CD14-positive monocyte (primary cell): ENCODE data around the gene PLOD1. TPM values are rescaled to one million over a fixed set of nuclear protein-coding genes. Genes with fewer than 3 reads are reported as not detected.

Source experiments
- DNase-seq, 3 donors: peaks; one replicate each; pipeline ENCODE4 v3.0.0-alpha.2; 2011 to 2022
- H2AFZ ChIP-seq: 2 replicates; pipeline ENCODE4 v1.6.0; 2012; ENCODE audit warnings: mild to moderate bottlenecking, low read depth, low read length, inconsistent platforms; ENCODE audit not compliant: insufficient read depth, poor library complexity, severe bottlenecking
- H3K27ac ChIP-seq, 2 donors: 1 replicate in 1 of 2; 2 replicates in 1 of 2; pipeline ENCODE4 v1.5.1; 2012 to 2013; ENCODE audit warnings: low read length in 2 of 2, control low read depth in 1 of 2, inconsistent platforms in 1 of 2, low read depth in 1 of 2, mild to moderate bottlenecking in 1 of 2
- H3K27me3 ChIP-seq, 2 donors: one replicate each; pipeline versions ENCODE4 v1.6.0 to v1.6.1; 2011 to 2013; ENCODE audit warnings: low read length in 2 of 2; ENCODE audit not compliant: control insufficient read depth in 2 of 2, insufficient read depth in 2 of 2
- H3K36me3 ChIP-seq, 2 donors: replicated peaks in 1 of 2; 1 replicate in 1 of 2; 2 replicates in 1 of 2; pipeline versions ENCODE4 v1.5.1 to v1.6.1; 2012 to 2013; ENCODE audit warnings: low read length in 2 of 2, control low read depth in 1 of 2, inconsistent platforms in 1 of 2, mild to moderate bottlenecking in 1 of 2; ENCODE audit not compliant: insufficient read depth in 2 of 2, control insufficient read depth in 1 of 2
- H3K4me1 ChIP-seq, 2 donors: 1 replicate in 1 of 2; 2 replicates in 1 of 2; pipeline versions ENCODE4 v1.5.1 to v1.6.1; 2012 to 2013; ENCODE audit warnings: low read length in 2 of 2, control low read depth in 1 of 2, inconsistent platforms in 1 of 2, mild to moderate bottlenecking in 1 of 2, moderate library complexity in 1 of 2; ENCODE audit not compliant: insufficient read depth in 2 of 2, control insufficient read depth in 1 of 2
- H3K4me2 ChIP-seq: replicated peaks from 2 replicates; pipeline ENCODE3; 2012; ENCODE audit warnings: low read length, moderate library complexity, mild to moderate bottlenecking; ENCODE audit not compliant: poor library complexity, severe bottlenecking; ENCODE audit errors: extremely low read depth
- H3K4me3 ChIP-seq, 3 experiments: fragments of 200-600 bp in 1 of 3; sonication (generic) in 1 of 3; replicated peaks in 1 of 3; 1 replicate in 2 of 3; 2 replicates in 1 of 3; pipeline ENCODE4 v1.5.1; 2011 to 2013; ENCODE audit warnings: low read length in 3 of 3, mild to moderate bottlenecking in 3 of 3, control low read depth in 2 of 3, low read depth in 2 of 3, inconsistent platforms in 1 of 3, moderate library complexity in 1 of 3
- H3K79me2 ChIP-seq: 2 replicates; pipeline ENCODE4 v1.6.0; 2012; ENCODE audit warnings: mild to moderate bottlenecking, control low read depth, inconsistent platforms, low read length, moderate library complexity; ENCODE audit not compliant: insufficient read depth
- H3K9ac ChIP-seq: 2 replicates; pipeline ENCODE4 v1.6.0; 2017; ENCODE audit warnings: low read length, mild to moderate bottlenecking; ENCODE audit not compliant: insufficient read depth, poor library complexity, severe bottlenecking
- H3K9me3 ChIP-seq, 2 donors: replicated peaks in 1 of 2; 1 replicate in 1 of 2; 2 replicates in 1 of 2; pipeline versions ENCODE4 v1.5.1 to v1.6.1; 2012 to 2013; ENCODE audit warnings: low read length in 2 of 2, control low read depth in 1 of 2; ENCODE audit not compliant: control insufficient read depth in 1 of 2, insufficient read depth in 1 of 2
- H4K20me1 ChIP-seq: 2 replicates; pipeline ENCODE4 v1.6.0; 2012; ENCODE audit warnings: mild to moderate bottlenecking, low read length, control low read depth, moderate library complexity; ENCODE audit not compliant: insufficient read depth
- H3K27ac Mint-ChIP-seq, 7 donors: one replicate each; pipeline ENCODE4 v1.8.0; 2020; ENCODE audit warnings: mild to moderate bottlenecking in 7 of 7, mixed read lengths in 7 of 7, moderate library complexity in 6 of 7, inconsistent platforms in 2 of 7
- H3K27me3 Mint-ChIP-seq, 3 donors: one replicate each; pipeline ENCODE4 v1.8.0; 2021 to 2022; ENCODE audit warnings: low read depth in 3 of 3, mild to moderate bottlenecking in 3 of 3, mixed read lengths in 3 of 3, moderate library complexity in 3 of 3, inconsistent platforms in 1 of 3
- H3K36me3 Mint-ChIP-seq, 2 donors: one replicate each; pipeline ENCODE4 v1.8.0; 2020; ENCODE audit warnings: mixed read lengths in 2 of 2, inconsistent platforms in 1 of 2, mild to moderate bottlenecking in 1 of 2
- H3K4me1 Mint-ChIP-seq: one replicate; pipeline ENCODE4 v1.8.0; 2020; ENCODE audit warnings: mild to moderate bottlenecking, mixed read lengths
- H3K4me3 Mint-ChIP-seq, 2 donors: one replicate each; pipeline ENCODE4 v1.8.0; 2020; ENCODE audit warnings: mild to moderate bottlenecking in 2 of 2, mixed read lengths in 2 of 2, moderate library complexity in 1 of 2
- H3K9me3 Mint-ChIP-seq, 7 donors: one replicate each; pipeline ENCODE4 v1.8.0; 2020 to 2022; ENCODE audit warnings: mixed read lengths in 7 of 7, mild to moderate bottlenecking in 6 of 7, moderate library complexity in 6 of 7, inconsistent platforms in 2 of 7
- CTCF ChIP-seq: fragments of 200-600 bp; IDR thresholded peaks from one replicate; pipeline ENCODE4 v1.8.0; 2022; ENCODE audit warnings: antibody characterized with exemption, mild to moderate bottlenecking
- WGBS: methylation state at CpG from one replicate; pipeline ENCODE4 v1.1.5; 2013; ENCODE audit warnings: missing lambda C conversion rate; ENCODE audit not compliant: insufficient coverage; 5-methylcytosine and 5-hydroxymethylcytosine counted together
- intact Hi-C, 2 donors: fragments of 100-400 bp; cut with micrococcal nuclease; formaldehyde crosslinking; loops; one replicate each; pipeline versions ENCODE4 v1.15.0 to v1.15.1; 2023
- polyA plus RNA-seq, 3 donors: library from polyadenylated mRNA; depleted of rRNA in 1 of 3; unstranded in 2 of 3; stranded (reverse) in 1 of 3; fragments of 300-500 nt in 2 of 3; fragments of >200 nt in 1 of 3; fragmentation: Illumina TruSeq in 2 of 3; gene quantifications; 1 replicate in 2 of 3; 2 replicates in 1 of 3; pipeline ENCODE4 v1.2.3, GENCODE V29; 2012 to 2021

Gene PLOD1
- polyA plus RNA-seq, 3 donors: 44.5 to 53.4 (median 53.1) TPM

DNA sequence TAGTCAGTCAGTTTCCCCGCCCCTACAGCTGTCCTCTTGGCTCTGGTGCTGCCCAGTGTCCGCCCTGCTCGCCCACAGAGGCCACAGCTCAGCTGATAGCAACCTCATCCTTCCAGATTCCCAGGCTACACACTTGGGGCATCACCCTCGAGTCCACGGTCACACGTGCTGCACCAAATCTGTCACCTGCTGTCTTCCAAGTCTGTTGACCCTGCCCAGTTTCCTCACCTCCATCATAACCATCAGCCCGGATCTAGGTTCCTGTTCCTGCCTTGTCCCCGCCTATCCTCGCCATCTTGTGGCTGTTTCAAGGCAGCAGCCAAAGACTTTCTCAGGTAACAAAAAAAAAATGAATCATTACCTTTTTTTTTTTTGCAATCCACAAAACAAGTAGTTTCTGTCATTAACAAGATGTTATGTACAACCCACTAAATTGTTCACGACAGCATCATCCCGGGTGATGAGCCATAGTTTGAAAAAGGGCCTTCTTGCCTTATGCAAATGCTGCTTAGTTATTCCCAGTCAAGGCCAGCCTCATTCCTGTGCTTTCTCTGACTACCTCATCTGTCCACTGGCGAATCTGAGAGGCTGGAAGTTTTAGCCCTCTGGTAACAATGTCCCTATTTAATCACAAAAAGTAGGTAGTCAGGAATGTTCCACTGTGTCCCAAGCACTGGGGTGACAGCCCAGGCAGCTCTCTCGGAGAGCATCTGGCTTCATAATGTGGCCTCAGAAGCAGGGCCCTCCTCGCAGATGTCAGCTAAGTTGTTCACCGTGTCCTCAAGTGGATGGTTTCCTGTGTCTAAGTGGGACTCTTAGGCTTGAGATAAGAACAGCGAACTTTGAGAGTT is 79.8 kb downstream of the PLOD1 start:
- H3K36me3 ChIP-seq: peaks cover 41 to 54% of the 10 kb centered on the region in 2 donors
- H3K9me3 ChIP-seq: no peaks in the 10 kb centered on the region
- intact Hi-C loops: loop anchor here in 1 of 2 donors (10.0 kb wide), 1 partner anchor 90 kb away; the partner anchor contains the start of gene KIAA2013
- H2AFZ ChIP-seq: no peak overlapping the region
- Mint-ChIP-seq H3K36me3 (peaks cover 47 to 51% of the 10 kb centered on the region in 2 donors), H3K9me3 (no peaks in the 10 kb centered on the region), H3K27me3 (peaks cover 0 to 2% (median 1%) of the 10 kb centered on the region in 3 donors), H3K27ac (peak overlapping the region; percentile 12 to 70 (median 46)), H3K4me1 (no peaks in the 10 kb centered on the region), H3K4me3 (no peak overlapping the region)
- DNase-seq: no peak
- TF ChIP-seq CTCF: no peak
- WGBS: 80% methylated on average over 13 of the region's 16 CpGs
- no peak overlapping the region for H3K4me2 ChIP-seq
- no peaks in the 10 kb centered on the region for H3K27me3 ChIP-seq
- H4K20me1 ChIP-seq: no peaks in the 10 kb centered on the region
- no peaks in the 10 kb centered on the region for H3K79me2 ChIP-seq
- H3K4me1 ChIP-seq: no peaks in the 10 kb centered on the region
- H3K27ac ChIP-seq: peak overlapping the region in 1 of 2 donors; percentile 59
- no peak overlapping the region for H3K4me3 ChIP-seq
- no peak overlapping the region for H3K9ac ChIP-seq

- Histone ChIP-seq H3K4me2 (no peak overlapping the region), H2AFZ (no peak overlapping the region), H4K20me1 (no peaks in the 10 kb centered on the region), H3K79me2 (peaks cover 5% of the 10 kb centered on the region), H3K4me3 (no peak overlapping the region), H3K4me1 (peaks cover 3 to 4% of the 10 kb centered on the region in 2 donors), H3K9me3 (no peaks in the 10 kb centered on the region), H3K27me3 (no peaks in the 10 kb centered on the region), H3K27ac (peak overlapping the region in 1 of 2 donors; percentile 59), H3K9ac (no peak overlapping the region), H3K36me3 (peaks cover 34 to 47% of the 10 kb centered on the region in 2 donors)
- H3K9me3 Mint-ChIP-seq: no peaks in the 10 kb centered on the region
- TF ChIP-seq CTCF: no peak
- intact Hi-C loops: loop anchor here in 1 of 2 donors (5.0 to 10.0 kb wide), 2 partner anchors 33 to 90 kb away; partner anchors contain the start of genes KIAA2013 and MFN2
- H3K27me3 Mint-ChIP-seq: peaks cover 0 to 1% (median 0%) of the 10 kb centered on the region in 3 donors
- no peak overlapping the region for H3K4me3 Mint-ChIP-seq
- H3K36me3 Mint-ChIP-seq: peaks cover 41 to 44% of the 10 kb centered on the region in 2 donors
- no peak for DNase-seq
- peaks cover 3% of the 10 kb centered on the region for H3K4me1 Mint-ChIP-seq
- peak overlapping the region in 1 of 7 donors; percentile 12 for H3K27ac Mint-ChIP-seq
- WGBS: 75% methylated on average over 2 of the region's 10 CpGs
These were observed 80.5 kb downstream of the PLOD1 start for GRCh38 chr1:12015001-12015491.
